OCI-M2 (cell line): ENCODE results near the gene DMXL2.
"Not testable (repeated sequence)": the region's sequence is repeated elsewhere in the genome, so short reads cannot be mapped to it uniquely, and the experiment has no call there.

ENCODE experiments used
- DNase-seq: peaks from one replicate; lab custom pipeline; 2025; ENCODE audit not compliant: unreplicated experiment; lab: John Stamatoyannopoulos, UW

Gene DMXL2

DNA sequence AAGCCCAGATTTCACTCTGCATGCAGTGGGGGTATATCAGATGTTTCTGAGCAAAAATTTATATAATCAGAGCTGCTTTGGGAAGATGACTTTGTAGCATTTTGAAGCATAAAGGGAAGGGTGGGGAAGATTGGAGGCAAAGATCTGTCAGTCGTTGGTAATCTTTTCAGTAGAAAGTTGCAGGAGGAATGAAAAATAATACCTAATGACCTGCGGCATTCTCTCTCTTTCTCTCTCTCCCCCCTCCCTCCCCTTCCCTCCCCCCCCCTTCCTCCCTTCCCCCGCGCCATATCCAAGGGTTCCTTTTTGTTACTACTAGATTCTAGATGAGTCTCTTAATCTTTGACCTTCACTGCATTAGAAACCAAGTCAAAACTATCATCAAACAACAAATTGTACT lies 1.5 kb upstream of the DMXL2 start:
- DNase-seq: no peak

- no peak for DNase-seq
Measured at GRCh38 chr15:51623386-51623938, 891 bp upstream of the DMXL2 start.

DNA sequence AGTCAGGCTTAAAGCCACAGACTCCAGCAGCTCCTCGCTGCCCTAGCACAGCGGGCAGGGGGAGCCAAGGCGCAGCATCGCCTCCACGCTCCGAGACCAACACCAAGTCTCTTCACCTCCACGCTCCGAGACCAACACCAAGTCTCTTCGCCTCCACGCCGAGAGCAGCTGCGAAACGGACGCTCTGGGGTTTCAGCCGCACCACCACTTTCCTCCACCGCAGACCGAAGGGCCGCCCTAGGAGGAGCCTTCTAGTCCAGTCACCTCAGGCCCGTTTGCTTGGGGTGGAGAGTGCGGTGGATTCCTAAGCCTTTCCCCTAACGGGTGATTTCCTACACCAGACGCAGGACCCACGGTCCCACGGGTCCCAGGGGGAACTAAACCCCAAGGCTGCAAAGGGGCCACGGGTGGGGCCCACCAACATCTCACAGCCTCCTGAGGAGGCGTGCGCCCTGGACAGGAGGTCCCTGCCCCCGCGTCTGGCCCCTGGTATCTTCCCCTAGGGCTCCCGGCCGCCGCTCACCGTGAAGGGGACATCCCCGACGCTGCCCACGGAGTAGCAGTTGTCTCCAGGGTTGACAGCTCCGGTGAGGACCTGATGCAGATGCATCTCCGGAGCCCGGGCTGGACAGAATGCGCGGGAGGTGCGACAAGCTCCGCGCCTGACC lies 501 bp downstream of the DMXL2 start:
- no peak for DNase-seq

DNA sequence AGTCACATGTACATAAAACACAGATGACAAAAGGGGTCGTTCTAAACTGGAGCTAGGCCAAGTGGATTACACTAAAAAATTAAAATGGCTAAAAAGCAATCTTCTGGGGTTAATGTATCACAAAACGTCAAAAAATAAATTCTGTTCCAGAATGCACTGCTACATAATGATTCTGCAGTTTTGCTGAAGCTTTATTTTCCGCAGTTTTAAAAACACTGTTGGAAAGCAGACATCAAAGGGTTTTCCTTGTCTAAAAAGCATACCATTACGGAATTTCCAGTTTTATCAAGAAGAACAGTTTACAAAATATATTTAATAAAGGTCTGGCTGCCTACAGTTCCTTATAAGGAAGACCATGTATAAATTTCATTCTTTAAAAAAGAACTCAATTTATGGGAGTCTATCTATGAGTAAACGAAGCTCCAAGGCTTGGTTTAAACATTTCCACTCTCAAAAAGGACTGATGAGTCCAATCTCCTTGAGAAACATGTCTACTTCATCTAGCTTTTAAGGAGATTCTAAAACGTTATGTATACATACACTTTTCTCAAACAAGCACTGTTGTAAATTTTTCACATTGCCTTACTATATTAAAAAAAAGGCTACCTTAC lies 1.3 kb downstream of the DMXL2 start:
- no peak for DNase-seq

GRCh38 chr15:51620641-51621040 lies 1.9 kb downstream of the DMXL2 start:
- DNase-seq: no peak

GRCh38 chr15:51620122-51620521 lies 2.4 kb downstream of the DMXL2 start:
- no peak for DNase-seq

GRCh38 chr15:51619331-51620035 lies 3.1 kb downstream of the DMXL2 start:
- DNase-seq: no peak

DNA sequence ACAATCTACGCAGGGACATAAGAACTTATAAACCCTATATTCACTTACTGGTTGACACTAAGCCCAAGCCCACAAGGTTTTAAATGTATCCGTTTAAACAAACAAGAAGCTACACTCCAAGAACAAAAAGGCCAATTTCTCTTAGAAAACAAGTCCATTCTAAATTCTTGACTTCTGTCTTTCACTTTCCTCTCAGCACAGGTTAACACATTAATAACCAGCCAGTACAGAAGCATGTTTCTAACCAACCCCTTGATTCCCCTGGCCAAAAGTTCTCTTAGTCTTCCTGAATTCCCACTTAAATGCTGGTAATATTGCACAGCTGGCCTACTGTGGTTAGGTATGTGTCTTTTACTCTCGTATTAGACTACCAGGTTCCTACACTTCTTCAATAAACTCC lies 4.7 kb downstream of the DMXL2 start:
- no peak for DNase-seq

GRCh38 chr15:51613951-51614350 lies 8.6 kb downstream of the DMXL2 start:
- DNase-seq: no peak

- DNase-seq: not testable (repeated sequence)
Measured at GRCh38 chr15:51612669-51613068, 9.9 kb downstream of the DMXL2 start.

DNA sequence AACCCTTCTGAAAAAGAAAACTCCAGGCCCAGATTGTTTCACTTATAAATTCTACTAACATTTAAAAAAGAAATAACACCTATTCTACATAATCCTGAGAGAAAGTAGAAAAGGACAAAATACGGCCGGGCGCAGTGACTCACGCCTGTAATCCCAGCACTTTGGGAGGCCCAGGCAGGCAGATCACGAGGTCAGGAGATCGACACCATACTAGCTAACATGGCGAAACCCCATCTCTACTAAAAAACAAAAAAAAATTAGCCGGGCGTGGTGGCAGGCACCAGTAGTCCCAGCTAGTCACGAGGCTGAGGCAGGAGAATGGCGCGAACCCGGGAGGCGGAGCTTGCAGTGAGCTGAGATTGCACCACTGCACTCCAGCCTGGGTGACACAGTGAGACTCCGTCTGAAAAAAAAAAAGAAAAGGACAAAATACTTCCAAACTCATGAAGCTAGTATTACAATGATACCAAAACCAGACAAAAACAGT lies 19.1 kb downstream of the DMXL2 start:
- not testable (repeated sequence) for DNase-seq

- no peak for DNase-seq
Measured at GRCh38 chr15:51603002-51603401, 19.6 kb downstream of the DMXL2 start.

DNA sequence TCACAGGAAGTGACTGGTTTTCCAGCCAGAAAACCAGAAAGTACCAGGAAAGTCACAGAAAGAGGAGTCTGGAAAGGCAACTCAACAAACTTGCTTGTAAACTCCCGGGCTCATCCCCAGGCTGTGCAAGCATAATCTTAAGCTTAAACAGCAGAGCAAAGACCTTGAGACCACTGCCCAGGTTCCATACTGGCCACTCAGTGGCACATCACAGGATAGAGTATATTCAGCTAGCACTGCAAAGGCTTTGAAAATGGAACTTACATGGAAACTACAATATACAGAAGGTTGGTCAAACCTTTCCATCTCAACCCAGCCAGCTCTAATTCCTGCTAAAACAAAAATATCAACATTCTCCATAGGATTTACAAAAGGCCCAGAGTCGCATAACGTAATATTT lies 20.1 kb downstream of the DMXL2 start:
- DNase-seq: no peak

DNA sequence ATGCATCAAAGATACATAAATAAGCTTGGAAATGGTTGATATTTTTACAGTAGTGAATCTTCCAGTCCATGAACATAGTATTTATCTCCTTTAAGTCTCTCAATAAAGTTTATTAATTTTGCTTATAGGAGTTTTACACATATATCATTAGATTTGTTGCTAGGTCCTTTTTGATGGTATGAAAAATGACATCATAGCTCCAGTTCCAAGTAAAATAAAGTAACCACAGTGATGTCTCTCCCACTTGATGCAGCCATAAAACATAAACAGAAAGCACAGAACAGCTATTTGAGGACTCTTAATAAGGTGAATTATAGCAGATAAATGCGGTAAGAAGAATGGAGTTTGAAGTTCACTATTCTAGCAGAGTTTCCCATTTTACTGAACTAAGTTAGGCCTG lies 20.8 kb downstream of the DMXL2 start:
- no peak for DNase-seq

DNA sequence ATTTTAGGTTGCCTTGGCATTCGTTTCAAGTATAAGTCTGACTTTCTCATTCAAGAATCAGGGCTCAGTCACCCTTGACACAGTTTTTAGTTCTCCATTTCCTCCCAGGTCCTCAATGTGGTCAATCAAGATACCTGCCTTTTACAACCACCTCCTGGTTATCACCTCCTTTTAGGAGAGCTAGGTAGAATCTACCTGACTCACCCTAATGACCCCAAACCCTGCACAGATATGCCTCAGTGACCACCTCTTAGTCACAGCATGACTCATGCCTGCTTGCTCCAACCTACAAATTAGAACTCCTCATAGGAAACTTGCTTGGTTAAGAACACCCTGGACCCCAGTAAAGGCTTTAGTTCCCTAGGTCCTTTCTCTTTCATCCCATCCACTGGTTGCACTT lies 22.5 kb downstream of the DMXL2 start:
- DNase-seq: no peak

DNA sequence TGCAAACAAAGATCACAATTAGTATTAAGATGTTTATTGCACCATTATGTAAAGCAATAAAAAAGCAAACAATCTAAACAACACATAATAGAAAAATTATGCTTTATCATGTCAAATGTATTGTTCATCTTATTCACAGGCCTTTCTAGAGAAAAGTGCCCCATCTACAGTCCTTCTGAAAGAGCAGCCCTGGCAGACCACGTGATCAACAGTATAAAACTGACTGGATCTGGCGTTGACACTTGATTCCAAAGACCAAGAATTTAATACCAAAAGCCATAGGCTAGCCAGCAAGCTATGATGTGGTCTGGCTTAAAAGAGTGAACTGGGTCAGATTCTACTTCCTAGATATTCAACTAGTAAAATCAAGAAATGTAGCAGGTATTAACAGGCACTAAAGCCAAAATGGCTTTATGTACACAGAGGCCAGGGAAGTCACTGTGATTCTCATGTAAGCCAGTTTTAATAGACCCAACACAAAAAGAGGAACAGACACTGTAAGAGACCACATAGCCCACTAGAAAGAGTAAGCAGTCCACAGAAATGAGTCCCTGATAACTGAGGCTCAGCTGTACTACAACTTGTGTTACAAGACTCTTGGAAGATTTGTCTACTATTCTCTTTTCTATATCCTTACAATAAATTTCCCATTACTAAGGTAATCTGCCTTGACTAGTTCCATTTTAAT lies 32.5 kb downstream of the DMXL2 start:
- no peak for DNase-seq

DNA sequence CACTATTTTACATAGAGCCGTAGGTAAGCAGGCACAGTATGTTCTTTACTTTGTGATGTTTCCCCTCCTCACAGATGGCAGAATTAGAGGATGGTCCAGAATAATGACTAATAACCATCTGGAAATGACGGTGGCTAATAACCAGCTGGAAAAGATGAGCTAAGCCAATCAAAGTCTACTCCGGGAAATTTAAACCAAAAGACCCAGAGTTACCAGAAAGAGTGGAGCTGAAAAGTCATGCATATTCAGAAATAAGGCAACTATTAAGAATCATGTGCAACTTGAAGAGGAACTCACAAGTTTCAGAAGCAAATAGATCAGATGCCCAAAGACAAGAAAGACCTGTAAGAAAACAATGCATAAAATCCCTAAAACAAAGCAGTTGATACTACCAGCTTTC lies 33.6 kb downstream of the DMXL2 start:
- no peak for DNase-seq

- DNase-seq: no peak
Measured at GRCh38 chr15:51585986-51586385, 36.6 kb downstream of the DMXL2 start.

DNA sequence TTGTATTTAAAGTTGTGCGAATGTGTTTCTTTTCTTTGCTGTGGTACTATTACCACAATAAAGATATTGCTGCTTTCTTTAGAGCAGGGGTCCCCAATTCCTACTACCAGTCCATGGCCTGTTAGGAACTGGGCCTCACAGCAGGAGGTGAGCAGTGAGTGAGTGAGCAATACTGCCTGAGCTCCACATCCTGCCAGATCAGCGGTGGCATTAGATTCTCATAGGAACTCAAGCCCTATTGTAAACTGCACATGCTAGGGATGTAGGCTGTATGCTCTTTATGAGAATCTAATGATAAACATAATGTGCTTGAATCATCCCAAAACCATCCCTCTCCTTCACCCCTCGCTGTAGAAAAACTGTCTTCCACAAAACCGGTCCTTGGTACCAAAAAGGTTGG lies 41.6 kb downstream of the DMXL2 start:
- DNase-seq: no peak

- DNase-seq: no peak
Measured at GRCh38 chr15:51580385-51580784, 42.2 kb downstream of the DMXL2 start.

DNA sequence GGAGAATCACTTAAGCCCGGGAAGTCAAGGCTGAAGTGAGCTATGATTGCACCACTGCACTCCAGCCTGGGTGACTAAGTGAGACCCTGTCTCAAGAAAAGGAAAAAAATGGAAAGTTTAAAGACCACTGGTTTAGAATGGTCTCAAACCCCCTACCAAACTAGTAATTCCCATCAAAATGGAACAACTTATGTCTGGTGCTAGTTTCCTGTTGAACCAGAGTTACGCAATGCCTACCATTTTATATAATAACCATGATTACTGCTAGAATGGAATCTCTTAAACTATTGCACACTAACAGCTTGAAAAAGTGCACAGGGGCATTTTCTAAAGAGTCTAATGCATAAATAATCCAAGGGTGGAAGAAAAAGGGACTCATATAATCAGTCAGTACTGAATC lies 43.6 kb downstream of the DMXL2 start:
- no peak for DNase-seq
